Glutamatergic neuron (in vitro differentiated cells): Measurements from ENCODE around the gene NFKBIB. TPM values are rescaled to one million over a fixed set of nuclear protein-coding genes. Genes with fewer than 3 reads are reported as not detected.
A peak's percentile ranks its signal among the peaks of the same experiment; 100 is the strongest.

ENCODE experiments used
- DNase-seq: peaks from one replicate; pipeline ENCODE4 v3.0.0; 2022
- H3K27ac Mint-ChIP-seq: one replicate; pipeline ENCODE4 v1.8.0; 2020; ENCODE audit warnings: mild to moderate bottlenecking, mixed read lengths, inconsistent platforms; ENCODE audit not compliant: unreplicated experiment
- H3K27me3 Mint-ChIP-seq: one replicate; pipeline ENCODE4 v1.8.0; 2020; ENCODE audit warnings: mild to moderate bottlenecking, moderate library complexity, mixed read lengths, inconsistent platforms; ENCODE audit not compliant: unreplicated experiment
- H3K36me3 Mint-ChIP-seq: one replicate; pipeline ENCODE4 v1.8.0; 2020; ENCODE audit warnings: mild to moderate bottlenecking, mixed read lengths, inconsistent platforms; ENCODE audit not compliant: unreplicated experiment
- H3K4me1 Mint-ChIP-seq: one replicate; pipeline ENCODE4 v1.8.0; 2020; ENCODE audit warnings: mild to moderate bottlenecking, low read depth, mixed read lengths, inconsistent platforms; ENCODE audit not compliant: unreplicated experiment
- H3K4me3 Mint-ChIP-seq: one replicate; pipeline ENCODE4 v1.8.0; 2020; ENCODE audit warnings: mild to moderate bottlenecking, mixed read lengths, inconsistent platforms; ENCODE audit not compliant: unreplicated experiment
- H3K9me3 Mint-ChIP-seq: one replicate; pipeline ENCODE4 v1.8.0; 2020; ENCODE audit warnings: mild to moderate bottlenecking, moderate library complexity, mixed read lengths, inconsistent platforms; ENCODE audit not compliant: unreplicated experiment
- CTCF ChIP-seq: fragments of 200-600 bp; sonication (generic); IDR thresholded peaks from one replicate; pipeline ENCODE4 v1.5.0; 2021; ENCODE audit not compliant: partially characterized antibody, unreplicated experiment
- total RNA-seq: library from RNA; stranded (reverse); fragmentation: NEBNext Ultra II Directional; extraction: Animal tissue kit (Norgen Biotek cat#: 25700); gene quantifications from one replicate; pipeline ENCODE4 v1.2.1, GENCODE V29; 2021; ENCODE audit not compliant: unreplicated experiment

The NFKBIB gene
- total RNA-seq, 1 donor from 2014 or later = 12.8 TPM

- H3K4me1 Mint-ChIP-seq = peaks cover 4% of the 10 kb centered on the region
- H3K4me3 Mint-ChIP-seq = no peak overlapping the region
- peaks cover 5% of the 10 kb centered on the region for H3K9me3 Mint-ChIP-seq
- H3K27me3 Mint-ChIP-seq = peaks cover 8% of the 10 kb centered on the region
- H3K36me3 Mint-ChIP-seq = peaks cover 5% of the 10 kb centered on the region
- no peak for TF ChIP-seq CTCF
- DNase-seq = no peak
- H3K27ac Mint-ChIP-seq = no peak overlapping the region
Measured at GRCh38 chr19:38861368-38861767, 38.4 kb upstream of the NFKBIB start.

DNA sequence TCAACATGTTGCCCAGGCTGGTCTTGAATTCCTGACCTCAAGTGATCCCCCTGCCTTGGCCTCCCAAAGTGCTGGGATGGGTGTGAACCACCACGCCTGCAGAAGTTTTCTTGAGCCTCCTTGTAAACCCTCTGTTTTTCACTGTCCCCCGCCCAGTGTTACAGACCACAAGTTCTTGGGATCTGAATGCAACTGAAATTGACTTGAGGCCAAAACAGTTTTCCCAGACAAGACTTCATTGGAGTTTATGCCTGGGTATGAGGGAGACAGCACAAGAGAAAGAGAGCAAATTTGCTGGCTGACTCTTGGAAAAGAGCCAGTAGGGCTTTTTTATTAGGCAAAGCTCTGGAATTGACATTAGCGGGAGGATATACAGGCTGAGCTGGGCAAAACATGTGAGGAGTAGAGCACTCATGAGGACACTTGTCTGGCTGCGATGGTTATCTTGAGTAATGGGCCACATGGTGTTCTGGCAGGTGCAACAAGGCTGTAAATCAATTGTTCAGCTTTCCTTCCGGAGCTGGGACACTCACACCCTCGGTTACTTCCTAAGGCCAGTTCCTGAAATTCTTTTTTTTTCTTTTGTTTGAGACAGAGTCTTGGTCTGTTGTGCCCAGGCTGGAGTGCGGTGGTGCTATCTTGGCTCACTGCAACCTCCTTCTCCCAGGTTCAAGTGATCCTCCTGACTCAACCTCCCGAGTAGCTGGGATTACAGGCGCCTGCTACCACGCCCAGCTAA lies 37.3 kb upstream of the NFKBIB start:
- no peak for DNase-seq
- peaks cover 4% of the 10 kb centered on the region for H3K27me3 Mint-ChIP-seq
- no peak overlapping the region for H3K4me3 Mint-ChIP-seq
- no peak for TF ChIP-seq CTCF
- H3K27ac Mint-ChIP-seq = no peak overlapping the region
- peaks cover 2% of the 10 kb centered on the region for H3K4me1 Mint-ChIP-seq
- H3K9me3 Mint-ChIP-seq = peaks cover 2% of the 10 kb centered on the region
- no peaks in the 10 kb centered on the region for H3K36me3 Mint-ChIP-seq

DNA sequence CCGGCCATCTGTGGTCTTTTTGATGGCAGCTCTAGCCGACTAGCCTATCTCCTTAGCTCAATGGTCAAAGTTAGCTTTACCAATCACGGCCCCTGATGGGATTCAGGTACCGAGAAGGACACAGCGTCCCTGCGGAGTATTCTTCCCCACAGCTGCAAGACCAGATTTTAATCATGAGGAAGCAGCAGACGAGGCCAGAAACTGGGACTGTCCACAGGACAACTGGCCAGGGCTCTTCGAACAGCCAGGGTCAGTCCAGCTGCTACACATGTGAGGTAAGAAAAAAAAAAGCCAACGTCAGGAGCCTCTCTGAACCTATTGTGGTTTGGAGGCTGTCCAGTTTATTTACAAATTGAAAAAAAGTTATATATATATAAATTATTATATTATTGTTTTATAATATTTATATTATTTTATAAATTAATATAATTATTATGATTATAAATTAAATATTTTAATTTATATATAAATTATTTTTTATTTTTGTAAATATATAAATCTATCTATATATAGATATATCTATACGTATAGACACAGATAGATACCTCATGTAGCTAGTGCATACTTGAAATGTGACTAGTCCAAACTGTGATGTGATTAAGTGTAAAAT lies 32.5 kb upstream of the NFKBIB start:
- H3K9me3 Mint-ChIP-seq = peaks cover 6% of the 10 kb centered on the region
- H3K4me1 Mint-ChIP-seq = no peaks in the 10 kb centered on the region
- H3K36me3 Mint-ChIP-seq = no peaks in the 10 kb centered on the region
- no peak overlapping the region for H3K27ac Mint-ChIP-seq
- no peak for TF ChIP-seq CTCF
- H3K4me3 Mint-ChIP-seq = no peak overlapping the region
- peaks cover 12% of the 10 kb centered on the region for H3K27me3 Mint-ChIP-seq
- DNase-seq = no peak

DNA sequence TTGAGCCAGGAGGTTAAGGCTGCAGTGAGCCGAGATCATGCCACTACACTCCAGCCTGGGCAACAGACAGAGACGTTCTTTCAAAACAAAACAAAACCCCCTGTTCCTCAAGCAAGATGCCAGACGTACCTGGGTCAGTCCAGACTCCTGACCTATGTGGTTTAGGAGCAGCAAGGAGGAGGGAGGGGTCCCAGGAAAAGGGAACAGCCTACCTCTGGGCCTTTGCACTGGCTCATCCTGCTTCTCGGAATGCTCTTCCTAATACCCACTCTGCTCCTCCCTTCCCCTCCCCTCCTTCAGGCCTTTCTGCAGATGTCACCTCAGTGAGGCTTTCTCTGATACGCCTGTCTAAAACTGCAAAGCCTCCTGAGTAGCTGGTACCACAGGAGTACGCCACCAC lies 31.2 kb upstream of the NFKBIB start:
- Mint-ChIP-seq H3K27ac (no peak overlapping the region), H3K27me3 (peaks cover 12% of the 10 kb centered on the region), H3K4me1 (no peaks in the 10 kb centered on the region), H3K36me3 (no peaks in the 10 kb centered on the region), H3K9me3 (peaks cover 6% of the 10 kb centered on the region), H3K4me3 (no peak overlapping the region)
- no peak for TF ChIP-seq CTCF
- DNase-seq = no peak

GRCh38 chr19:38869160-38869835 lies 30.5 kb upstream of the NFKBIB start:
- H3K9me3 Mint-ChIP-seq = peaks cover 5% of the 10 kb centered on the region
- no peaks in the 10 kb centered on the region for H3K4me1 Mint-ChIP-seq
- no peak overlapping the region for H3K27ac Mint-ChIP-seq
- peak overlapping the region; percentile 81 for H3K4me3 Mint-ChIP-seq
- no peaks in the 10 kb centered on the region for H3K36me3 Mint-ChIP-seq
- no peak for TF ChIP-seq CTCF
- peak; percentile 40 for DNase-seq
- H3K27me3 Mint-ChIP-seq = peaks cover 12% of the 10 kb centered on the region
